Cerebellar nuclear complex (tissue), 1 donor: Measurements from ENCODE around the gene TTC34.
"Not testable (repeated sequence)": the region's sequence is repeated elsewhere in the genome, so short reads cannot be mapped to it uniquely, and the experiment has no call there.

Experiments
- DNase-seq, 2 experiments: peaks; one replicate each; lab custom pipeline; 2025; lab: John Stamatoyannopoulos, UW

The TTC34 gene

DNA sequence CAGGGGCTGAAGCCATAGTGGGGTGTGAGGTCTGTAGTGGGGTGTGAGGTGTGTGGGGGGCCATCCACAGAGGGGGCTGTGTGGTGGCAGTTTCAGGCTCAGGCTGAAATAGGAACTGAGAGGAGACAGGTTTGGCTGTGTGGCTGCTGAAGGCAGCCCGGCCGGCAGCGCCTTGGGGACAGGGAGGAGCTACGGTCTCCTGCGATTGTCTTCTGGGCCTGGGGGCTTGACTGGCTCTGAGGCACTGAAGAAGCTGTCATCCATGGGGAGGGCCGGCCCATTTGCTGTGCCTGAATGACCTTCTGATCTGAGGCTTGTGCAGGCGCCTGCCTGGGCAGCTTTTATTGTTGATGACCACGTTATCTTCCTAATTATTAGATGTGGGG, 10.0 kb upstream of the TTC34 start:
- DNase-seq, result no peak

DNA sequence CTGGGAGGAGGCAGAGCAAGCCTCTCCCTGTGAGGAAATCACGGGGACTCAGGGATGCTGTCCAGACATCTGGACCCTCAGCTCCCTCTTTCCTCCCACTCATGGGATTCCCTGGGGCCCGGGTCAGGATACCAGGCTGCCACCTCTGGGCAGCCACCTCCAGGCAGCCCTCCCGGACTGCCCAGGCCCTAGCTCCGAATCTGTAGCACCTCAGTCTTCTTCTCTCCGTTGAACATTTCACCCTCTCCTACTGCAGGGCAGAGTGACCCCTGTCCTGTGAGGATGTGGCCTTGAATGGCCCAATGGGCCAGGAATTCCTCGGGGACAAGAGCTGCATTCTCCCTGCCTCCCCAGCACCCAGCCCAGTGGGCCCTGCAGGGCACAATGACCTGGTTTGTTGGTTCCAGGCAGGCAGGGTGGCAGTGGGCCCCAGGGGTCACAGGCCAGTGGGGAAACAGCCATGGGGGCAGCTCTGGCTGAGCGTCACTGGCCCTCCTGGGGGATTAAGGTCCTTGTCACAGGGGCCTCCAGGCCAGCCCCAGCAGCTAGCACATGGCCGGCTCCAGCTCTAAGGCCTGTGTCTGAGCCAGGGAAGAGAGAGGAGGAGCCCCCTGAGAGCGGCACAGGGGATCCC, 9.5 kb upstream of the TTC34 start:
- no peak for DNase-seq

DNA sequence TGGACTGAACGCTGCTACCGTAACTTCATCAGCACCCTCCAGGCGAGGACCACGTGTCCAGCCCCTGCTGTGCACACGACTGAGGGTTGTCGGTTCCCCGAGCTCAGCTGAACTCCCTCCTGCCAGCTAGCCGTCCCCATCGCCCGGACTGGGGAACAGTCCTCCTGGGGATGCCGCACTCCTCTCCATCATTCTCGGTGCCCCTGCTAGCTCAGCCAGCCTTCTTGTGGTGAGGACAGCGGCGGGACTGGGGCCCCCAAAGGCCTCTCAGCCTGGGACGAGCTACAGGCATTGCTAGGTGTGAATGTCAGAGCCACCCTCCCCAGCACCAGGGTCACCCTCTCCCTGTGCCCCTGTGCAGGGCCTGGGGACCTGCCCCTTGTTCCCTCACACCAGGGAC, 8.8 kb upstream of the TTC34 start:
- DNase-seq, result no peak

DNA sequence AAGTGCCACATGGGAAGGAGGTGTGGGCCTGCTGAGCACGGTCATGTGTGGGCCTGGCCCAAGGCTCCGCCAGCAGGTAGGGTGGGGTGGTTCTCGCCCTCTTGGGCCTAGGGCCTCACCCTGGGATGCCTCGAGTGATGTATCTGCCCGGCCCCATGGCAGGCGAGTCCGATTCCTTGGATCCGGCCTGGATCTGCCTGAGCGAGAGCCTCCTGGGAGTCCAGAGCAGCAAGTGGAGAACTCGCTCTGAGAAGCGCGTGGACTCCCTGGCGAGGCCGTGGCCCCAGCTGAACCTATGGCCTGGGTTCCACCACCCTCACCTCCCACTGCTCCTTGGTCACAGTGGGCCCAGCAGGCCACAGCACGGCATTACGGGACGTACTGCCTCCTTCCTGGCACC, 8.2 kb upstream of the TTC34 start:
- DNase-seq, result no peak

DNA sequence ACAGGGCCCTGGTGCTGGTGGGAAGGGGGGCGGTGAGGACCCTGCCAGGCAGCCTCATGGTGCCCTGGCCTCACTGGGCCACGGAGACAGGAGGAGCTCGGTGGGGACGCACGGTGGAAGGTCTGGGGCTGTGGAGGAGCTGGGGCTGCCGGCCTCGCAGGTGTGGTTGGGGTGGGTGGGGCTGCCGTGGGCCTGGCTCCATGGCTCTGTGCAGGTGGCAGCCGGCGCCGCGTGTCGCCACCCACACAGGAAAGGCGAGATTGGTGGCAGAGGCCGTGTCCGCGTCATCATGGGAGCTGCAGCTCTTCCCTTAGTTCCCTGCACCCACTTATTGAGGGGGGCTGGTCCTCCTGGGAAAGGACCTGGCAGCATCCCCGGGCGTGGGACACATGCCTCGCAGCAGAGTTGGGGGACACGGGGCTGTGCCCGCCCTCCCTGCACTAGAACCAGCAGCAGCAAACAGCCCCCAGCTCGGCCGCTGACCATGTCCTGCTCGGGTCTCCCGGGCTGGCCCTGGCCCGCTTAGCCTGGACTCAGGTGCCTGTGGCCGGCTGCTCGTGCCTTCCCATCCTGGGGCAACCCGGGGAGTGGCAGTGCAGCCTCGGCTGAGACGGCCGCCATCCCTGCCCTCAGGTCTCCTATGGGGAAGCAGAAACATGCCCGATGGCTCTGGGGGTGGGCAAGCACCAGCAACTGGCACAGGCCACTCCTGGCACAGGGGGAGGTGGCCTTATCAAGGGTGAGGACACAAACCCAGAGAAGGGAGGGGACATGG, 7.5 kb upstream of the TTC34 start:
- DNase-seq, result no peak

DNA sequence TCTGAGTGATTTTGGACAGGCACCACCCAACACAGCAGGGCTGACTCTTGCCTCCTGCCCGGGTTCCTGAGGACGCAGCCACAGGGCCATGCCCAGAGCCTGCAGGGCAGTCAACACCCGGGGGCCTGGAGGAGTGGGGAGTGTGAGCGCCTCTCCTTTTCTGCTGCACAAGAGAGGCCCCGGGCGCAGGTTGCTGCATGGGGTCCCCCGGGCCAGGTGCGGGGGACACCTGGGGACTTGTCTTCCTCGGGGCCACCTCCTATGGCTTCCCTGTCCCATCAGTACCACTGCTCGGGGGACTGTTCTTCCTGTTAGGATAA, 6.9 kb upstream of the TTC34 start:
- DNase-seq, result no peak

DNA sequence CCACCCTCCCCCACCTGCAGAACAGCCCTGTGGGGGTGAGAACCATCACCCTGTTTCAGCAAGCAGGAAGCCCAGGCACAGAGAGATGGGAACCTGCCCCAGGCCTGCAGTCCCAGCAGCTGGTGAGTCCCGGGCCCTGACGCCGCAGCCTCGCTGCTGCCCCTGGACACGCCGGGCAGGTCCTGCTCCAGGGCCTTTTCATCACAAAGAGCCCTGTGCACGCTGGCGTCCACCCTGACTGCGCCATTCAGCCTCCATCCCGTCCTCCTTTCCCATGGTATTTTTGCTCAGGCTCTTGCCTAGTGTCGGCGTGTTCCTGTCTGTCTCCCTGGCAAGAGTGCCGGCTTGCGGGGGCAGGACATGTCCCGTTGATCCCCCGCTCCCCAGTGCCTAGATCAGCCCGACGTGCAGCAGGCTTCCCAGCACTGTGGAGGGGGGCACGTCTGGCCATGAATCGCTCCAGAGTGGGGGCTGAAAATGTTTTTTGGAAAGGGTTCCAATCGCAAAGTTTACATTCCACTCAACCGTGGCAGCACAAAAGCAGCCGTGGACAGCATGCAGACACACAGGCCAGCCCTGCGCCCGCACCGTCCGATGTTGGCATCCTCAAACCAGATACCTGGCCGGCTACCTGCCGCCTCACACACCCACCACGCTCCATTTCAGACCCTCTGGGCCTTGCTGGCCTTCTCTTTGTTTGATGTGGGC, 6.3 kb upstream of the TTC34 start:
- no peak for DNase-seq

DNA sequence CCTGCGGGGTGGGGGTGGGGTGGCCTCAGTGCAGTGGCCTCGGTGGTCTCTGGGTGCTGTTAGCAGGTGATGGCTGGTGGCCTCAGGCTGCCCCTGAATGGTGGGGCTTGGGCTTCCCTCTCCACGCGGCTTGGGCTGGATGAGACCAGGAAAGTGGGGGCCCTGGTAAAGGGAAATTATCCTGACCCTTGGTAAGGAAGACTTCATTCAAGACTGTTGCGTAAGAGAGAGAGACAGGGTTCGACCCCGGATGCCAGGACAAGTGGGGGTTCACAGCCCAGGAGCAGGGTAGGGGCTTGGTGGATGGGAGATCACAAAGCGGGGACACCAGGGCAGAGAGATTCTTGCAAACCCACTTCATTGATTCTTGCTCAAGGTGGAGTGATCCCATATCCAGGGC, 5.5 kb upstream of the TTC34 start:
- DNase-seq, result no peak

DNA sequence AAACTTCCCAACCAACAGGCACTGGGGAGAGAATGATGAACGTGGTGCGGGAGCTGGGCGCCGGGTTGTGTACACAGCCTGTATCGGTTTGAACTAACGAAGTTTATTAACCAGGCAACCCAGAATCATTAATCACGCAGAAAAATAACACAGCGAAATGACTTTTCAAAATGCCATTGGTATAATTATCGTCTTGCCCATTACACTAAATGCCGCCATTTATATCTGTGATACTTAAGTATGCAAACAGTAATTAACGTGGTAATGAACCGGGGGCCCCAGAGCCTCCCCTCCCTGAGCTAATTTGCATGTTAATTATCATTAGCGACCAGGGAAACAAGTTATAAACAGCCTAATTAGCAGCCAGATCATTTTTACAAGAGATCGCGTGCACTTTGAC, 5.1 kb upstream of the TTC34 start:
- DNase-seq, result no peak

DNA sequence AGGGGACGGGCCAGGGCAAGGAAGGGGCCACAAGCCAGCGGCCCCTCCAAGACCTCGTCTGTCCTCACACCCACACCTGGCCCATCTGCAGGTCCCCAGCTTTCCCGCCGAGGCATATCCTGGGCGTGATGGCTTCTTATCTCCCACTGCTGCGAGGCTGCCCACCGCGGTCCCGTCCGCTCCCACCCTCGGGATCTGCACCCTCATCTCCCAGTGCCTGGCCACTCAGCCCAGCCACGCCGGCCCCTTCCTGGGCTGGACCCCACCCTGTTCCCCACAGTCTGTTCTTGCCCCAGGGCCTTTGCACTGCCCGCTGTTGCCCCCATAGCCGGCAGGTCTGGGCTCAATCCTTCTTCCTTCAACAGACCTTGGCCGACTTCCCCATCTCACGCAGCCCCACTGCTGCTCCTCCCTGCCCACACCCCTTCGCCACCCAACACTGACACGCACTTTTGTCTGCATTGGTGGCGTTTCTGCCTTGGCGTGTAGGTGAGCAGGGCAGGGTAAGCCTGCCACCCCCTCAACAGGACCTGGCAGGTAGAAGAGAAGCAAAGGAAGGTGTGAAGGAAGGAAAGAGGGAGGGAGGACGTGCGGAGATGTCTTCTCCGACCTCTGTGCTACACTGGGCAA, 4.4 kb upstream of the TTC34 start:
- DNase-seq, result no peak

DNA sequence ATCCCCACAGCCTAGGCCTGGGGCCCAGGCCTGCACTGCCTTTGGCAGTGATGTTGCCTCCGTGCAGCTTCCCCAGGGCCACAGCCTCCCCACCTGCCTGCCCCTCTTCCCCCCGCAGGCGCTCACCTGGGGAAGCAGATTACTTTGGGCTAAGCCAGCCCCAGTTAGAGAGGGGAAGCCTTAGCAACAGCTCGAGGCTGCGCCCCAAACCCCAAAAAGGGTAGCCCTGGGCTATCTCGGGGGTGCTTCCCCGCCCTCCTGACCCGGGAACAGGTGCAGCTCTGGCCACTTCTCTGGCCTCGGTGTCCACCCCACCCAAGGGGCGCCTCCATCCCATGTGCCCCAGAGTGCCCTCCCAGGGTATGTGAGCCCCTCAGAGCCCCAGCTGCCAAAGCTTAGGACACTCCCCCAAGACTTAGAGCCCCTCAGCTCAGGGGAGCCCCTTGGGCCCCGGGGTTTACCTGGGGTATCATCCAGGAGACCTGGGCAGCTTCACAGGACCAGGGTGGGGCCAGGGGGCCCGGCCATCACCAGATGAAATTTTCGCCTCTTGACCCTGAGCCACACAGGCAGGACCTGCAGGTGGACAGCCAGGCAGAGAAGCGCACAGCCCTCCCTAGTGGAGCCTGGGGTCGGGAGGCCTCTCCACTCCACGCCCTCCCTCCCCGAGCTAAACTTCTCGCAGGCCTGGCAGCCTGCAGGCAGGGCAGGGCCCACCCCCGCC, 3.3 kb upstream of the TTC34 start:
- no peak for DNase-seq

DNA sequence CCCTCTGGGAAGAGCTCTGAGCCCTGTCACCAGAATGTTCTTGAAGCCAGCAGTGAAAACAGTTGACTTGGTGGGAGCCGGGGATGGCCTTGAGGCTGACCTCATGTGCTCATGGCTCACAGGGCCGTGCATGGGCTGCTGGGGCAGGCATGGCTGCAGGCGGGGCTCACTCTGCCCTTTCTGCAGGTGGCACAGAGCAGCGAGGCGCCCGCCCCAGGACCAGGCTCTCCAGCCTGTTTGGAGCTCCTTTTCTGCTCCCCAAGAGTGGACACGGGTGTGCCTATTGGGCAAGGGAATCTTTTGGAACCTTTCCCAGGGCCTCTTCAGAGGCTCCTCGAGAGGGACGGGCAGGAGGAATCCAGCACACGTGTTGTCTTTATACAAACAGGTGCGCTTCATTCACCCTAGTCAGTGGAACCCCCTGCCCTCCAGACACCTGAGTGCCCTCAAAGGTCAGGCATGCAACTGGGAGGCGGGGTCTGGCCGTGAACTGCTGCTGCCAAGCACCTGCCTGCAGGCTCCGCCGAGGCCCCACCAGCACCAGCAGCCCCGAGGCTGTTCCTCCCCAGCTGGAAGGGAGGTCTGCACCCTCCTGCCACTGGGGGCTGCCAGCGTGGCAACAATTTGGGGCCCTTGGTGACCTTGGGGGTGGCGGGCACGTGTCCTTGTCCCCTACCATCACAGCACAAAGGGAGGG, 2.6 kb upstream of the TTC34 start:
- no peak for DNase-seq

DNA sequence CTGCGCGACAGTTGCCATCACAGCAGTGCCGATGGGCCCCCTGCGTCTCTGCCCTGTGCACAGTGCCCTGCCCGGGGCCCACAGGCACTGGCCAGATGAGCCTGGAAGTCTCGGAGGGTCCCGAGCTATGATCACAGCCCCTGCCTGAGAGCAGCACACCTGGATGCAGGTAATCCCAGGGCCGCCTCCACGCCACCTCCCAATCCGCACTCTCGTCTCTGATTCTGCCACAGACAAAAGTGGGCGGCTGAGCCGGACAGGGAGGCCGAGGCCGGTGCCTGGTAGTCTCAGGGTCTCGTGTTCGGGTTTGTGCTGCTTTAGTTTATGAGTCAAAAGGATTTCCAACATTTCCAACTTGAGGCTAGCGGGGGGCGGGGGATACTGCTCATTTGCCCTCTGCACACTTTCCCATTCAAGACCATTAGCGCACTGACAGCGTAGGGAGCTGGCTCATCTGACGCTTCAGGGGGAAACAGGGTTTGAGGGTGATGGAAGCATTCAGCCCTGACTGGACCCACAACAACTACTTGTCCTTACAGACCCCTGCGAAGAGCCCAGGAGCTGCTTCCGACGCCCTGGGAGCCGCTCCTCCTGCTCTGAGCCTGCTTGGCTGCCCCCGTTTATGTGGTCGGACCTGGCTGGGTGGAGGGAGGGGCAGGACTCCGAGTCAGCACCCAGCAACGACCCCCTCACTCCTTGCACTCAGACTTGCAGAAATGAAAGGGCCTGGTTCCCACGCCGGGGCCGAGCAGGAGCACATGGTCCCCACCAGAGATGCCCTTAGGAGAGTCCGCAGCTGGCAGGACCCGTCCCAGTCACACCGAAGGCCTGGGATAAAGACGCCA, 1.8 kb upstream of the TTC34 start:
- no peak for DNase-seq

DNA sequence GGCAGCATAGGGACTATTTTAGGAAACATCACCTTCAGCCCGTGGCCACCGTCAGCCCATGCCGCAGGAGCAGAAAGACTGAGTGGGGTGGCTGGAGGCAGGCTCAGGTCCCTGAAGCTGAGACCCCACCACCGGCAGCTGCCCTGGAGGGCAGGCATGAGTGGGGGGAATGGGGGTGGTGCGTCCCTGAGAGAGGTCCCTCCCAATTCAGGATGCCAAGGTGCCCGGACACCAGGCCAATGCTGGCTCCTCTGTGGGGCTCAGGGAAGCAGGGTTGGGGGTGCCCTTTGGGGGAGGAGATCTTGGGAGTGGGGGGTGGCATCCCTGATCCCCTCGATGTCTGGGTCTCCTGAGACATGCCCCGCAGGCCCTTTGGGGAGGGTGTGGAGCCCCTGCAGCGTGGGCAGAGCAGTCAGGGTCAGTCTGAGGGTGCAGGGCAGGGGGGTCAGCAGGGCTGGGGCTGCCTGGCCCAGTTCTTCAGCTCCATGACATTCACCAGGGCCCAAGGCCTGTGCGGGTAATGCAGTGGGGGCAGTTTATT, 998 bp upstream of the TTC34 start:
- no peak for DNase-seq

DNA sequence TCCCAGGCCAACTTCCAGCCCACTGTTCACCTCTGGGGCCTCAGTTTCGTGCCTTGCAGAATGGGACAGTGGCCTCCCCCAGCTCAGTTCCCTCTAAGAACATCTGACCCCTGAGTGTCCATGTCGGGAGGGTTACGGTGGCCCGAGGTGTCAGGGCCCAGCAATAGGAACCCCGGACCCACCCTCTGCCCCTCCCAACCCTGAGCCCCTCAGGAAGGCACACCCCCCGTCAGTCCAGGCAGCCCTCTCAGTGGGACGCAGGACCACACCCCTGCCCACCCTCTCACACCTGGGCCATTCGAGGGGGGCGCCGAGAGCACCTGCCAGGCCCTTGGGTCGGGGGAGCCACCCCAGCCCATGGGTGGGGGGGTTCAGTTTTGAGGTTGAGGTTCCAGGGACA, 447 bp downstream of the TTC34 start:
- DNase-seq, result no peak

DNA sequence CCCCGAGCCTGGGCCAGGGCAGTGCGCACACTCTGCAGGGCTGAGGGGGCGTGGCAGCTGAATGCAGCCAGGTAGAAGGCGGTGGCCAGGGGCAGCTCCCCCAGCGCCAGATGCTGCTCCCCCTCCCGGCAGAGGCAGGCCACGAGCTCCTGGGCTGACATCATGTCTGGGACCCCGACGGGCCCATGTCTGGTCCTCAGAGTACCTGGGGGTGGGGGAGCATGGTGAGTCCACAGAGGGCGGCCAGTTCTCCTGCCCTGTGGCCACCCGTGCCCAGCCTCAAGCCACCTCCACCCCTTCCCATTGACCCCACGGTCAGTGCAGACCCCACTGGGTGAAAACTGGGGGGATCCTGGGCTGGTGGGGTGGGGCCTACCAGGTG, 838 bp downstream of the TTC34 start:
- no peak for DNase-seq

DNA sequence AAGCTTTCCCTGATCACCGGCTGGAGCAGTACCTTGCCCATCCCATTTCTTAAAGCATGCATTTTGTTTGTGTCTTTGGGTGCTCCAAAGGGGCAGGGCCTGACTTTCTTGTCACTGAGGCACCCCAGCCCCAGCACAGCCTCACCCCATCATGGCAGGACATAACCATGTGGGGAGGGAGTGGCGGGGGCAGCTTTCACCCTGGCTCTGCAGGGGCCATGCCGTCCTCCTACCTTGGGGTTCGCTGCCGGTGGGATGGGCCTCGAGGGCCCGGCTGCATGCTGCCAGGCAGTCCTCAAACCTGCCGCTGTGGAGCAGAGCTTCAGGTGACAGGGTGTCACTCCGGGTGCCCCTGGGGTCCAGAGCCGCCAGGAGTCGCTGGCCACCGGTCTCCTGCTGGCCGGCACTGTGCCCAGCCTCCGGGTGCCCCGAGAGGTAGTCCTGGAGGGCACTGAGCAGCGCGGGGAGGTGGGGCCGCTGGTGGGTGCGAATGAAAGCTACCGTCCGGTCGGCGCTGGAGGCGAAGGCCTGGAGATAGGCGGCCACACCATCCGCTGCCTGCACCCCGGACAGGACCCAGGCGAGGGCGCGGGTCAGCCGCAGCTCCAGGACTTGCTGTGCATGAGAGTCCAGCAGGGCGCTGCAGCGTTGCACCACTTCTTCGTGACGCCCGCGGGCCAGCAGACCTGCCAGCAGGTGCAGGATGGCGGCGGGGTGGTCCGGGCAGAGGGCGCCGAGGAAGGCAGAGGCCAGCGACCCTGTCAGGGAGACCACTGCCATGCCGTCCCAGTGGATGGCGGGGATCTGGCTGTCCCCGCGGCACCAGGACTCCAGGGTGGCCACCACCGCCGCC, 1.5 kb downstream of the TTC34 start:
- DNase-seq, result no peak

DNA sequence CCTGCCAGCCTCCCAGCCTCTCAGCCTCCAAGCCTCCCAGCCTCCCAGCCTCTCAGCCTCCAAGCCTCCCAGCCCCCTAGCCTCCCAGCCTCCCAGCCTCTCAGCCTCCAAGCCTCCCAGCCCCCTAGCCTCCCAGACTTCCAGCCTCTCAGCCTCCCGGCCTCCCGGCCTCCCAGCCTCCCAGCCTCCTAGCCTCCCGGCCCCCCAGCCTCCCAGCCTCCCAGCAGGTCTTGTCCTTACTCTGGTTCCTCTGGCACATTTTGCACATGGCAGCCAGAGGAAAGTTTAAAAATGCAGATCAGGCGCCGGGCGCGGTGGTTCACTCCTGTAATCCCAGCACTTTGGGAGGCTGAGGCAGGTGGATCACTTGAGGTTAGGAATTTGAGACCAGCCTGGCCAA, 2.5 kb downstream of the TTC34 start:
- DNase-seq, result not testable (repeated sequence)

DNA sequence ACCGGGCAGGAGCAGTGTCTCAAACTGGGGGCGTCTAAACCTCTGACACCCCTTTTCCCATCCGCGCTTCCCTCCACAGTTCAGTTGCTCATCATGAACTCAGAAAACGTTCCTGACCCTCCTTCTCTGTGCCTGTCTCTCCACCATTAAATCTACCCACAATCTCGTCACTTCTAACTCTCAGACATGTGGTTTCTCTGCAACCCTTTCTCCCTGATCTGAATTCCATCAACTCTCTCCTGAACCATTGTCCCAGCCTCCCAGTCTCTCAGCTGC, 3.8 kb downstream of the TTC34 start:
- no peak for DNase-seq
